GM19043 (cell line): Measurements from ENCODE around the gene CHRNA7.
A peak's percentile ranks its signal among the peaks of the same experiment; 100 is the strongest.

ENCODE experiments used
- ATAC-seq: cut with Tn5 transposase; IDR thresholded peaks from one replicate; pipeline ENCODE4 v1.9.1; 2021; ENCODE audit warnings: low read depth; ENCODE audit not compliant: unreplicated experiment

The CHRNA7 gene

GRCh38 chr15:32029862-32030781 lies at the start of gene CHRNA7:
CHRNA7 (plus strand) TSS chr15:32030515; CDS start chr15:32030595, 80 bp downstream.
- peak; percentile 64 for ATAC-seq

GRCh38 chr15:31985607-31986006 lies 44.7 kb upstream of the CHRNA7 start:
- ATAC-seq, result no peak

GRCh38 chr15:31993062-31993461 lies 37.3 kb upstream of the CHRNA7 start:
- no peak for ATAC-seq

- no peak for ATAC-seq
Observed at GRCh38 chr15:31997711-31998110, 32.6 kb upstream of the CHRNA7 start.

- ATAC-seq, result no peak
Observed at GRCh38 chr15:32003558-32003957, 26.8 kb upstream of the CHRNA7 start.

GRCh38 chr15:32004249-32004648 lies 26.1 kb upstream of the CHRNA7 start:
- no peak for ATAC-seq

GRCh38 chr15:32007355-32007960 lies 22.9 kb upstream of the CHRNA7 start:
- no peak for ATAC-seq

- ATAC-seq, result no peak
Observed at GRCh38 chr15:32014953-32015352, 15.4 kb upstream of the CHRNA7 start.

GRCh38 chr15:32020156-32020555 lies 10.2 kb upstream of the CHRNA7 start:
- ATAC-seq, result no peak

- ATAC-seq, result no peak
Observed at GRCh38 chr15:32028921-32029320, 1.4 kb upstream of the CHRNA7 start.

GRCh38 chr15:32029409-32029861 lies 880 bp upstream of the CHRNA7 start:
- no peak for ATAC-seq

- no peak for ATAC-seq
Observed at GRCh38 chr15:32030795-32031194, 480 bp downstream of the CHRNA7 start.

- no peak for ATAC-seq
Observed at GRCh38 chr15:32033186-32033890, 3.0 kb downstream of the CHRNA7 start.

GRCh38 chr15:32034106-32034505 lies 3.8 kb downstream of the CHRNA7 start:
- ATAC-seq, result no peak

GRCh38 chr15:32035285-32035684 lies 5.0 kb downstream of the CHRNA7 start:
- ATAC-seq, result no peak

- ATAC-seq, result no peak
Observed at GRCh38 chr15:32036971-32037370, 6.7 kb downstream of the CHRNA7 start.

GRCh38 chr15:32041294-32041693 lies 11.0 kb downstream of the CHRNA7 start:
- ATAC-seq, result no peak

- no peak for ATAC-seq
Observed at GRCh38 chr15:32042269-32042972, 12.1 kb downstream of the CHRNA7 start.

- no peak for ATAC-seq
Observed at GRCh38 chr15:32053719-32054118, 23.4 kb downstream of the CHRNA7 start.

GRCh38 chr15:32057876-32058425 lies 27.6 kb downstream of the CHRNA7 start:
- ATAC-seq, result no peak
